ENCODE data around the gene TET1.
"Not testable (repeated sequence)": the region's sequence is repeated elsewhere in the genome, so short reads cannot be mapped to it uniquely, and the experiment has no call there.

TET1 gene

DNA sequence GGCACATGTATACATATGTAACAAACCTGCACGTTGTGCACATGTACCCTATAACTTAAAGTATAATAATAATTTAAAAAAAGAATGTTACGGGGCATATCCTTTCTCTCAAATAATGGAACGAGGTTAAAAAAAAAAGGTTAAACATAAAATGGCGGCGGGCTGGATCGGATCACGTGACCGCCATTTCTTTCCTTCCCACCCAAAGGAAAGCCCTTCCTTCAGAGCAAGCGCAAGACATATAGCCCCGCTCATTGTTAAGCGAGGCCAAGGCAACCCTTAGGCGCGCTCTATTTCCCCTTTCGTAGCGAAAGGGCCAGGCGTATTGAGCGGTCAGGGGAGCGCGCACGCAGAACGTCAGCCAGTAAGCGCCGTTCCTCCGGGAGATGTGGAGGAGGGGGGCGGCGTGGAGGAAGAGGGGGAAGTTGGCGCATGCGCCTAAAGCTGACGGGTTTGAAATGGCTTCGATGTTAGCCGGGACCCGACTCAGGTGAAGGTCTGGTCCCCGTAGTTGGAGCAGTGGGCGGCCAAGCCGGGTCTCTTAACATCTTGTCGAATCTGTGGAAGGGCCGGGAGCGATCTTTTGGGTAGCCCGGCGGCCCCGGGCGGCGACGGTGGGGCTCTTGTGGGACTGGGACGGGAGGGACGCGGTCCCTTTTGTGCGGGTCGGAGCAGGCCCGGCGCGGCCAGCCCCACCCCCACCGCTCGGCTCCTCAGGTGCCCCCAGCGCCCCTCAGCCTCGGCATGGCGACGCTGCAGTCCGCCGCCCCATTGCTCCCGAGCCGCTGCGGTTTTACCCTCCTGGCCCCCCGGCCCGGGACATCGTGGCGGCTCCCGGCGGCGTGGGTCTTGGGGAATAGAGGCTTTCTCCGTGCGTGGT is 160.9 kb downstream of the TET1 start, which contains the start of gene CCAR1:
Gene CCAR1 (plus strand): TSS at position 447 of the 880 bp plus-strand sequence. CDS start 1,266 bp downstream, outside the sequence.
- DNase-seq = peak; percentile 98

GRCh38 chr10:68721673-68722335 is 161.7 kb downstream of the TET1 start:
- DNase-seq = no peak

DNA sequence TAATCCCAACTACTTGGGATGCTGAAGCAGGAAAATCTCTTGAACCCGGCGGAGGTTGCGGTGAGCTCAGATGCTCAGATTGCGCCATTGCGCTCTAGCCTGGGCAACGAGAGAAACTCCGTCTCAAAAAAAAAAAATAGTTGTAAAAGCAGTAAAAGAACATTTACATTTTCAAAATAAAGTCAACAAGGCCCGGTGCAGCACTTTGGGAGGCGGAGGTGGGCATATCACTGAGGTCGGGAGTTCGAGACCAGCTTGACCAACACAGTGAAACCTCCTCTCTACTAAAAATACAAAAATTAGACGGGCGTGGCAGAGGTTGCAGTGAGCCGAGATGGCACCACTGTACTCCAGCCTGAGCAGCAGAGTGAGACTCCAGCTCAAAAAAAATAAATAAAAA is 164.9 kb downstream of the TET1 start:
- no peak for DNase-seq

GRCh38 chr10:68727146-68727545 is 167.0 kb downstream of the TET1 start:
- DNase-seq = no peak

GRCh38 chr10:68732651-68733050 is 172.5 kb downstream of the TET1 start:
- no peak for DNase-seq

DNA sequence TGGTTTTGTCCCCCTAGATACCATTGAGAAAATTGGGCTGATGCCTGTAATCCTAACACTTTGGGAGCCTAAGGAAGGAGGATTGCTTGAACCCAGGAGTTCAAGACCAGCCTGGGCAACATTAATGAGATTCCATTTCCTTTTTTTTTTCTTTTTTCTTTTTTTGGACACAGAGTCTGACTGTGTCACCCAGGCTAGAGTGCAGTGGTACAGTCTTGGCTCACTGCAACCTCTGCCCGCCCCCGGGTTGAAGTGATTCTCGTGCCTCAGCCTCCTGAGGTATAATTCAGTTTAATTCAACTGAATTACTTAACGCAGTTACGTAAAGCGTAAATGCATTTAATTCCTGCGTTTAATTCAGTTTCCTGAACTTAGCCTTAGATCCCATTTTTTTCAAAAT is 174.2 kb downstream of the TET1 start:
- no peak for DNase-seq

DNA sequence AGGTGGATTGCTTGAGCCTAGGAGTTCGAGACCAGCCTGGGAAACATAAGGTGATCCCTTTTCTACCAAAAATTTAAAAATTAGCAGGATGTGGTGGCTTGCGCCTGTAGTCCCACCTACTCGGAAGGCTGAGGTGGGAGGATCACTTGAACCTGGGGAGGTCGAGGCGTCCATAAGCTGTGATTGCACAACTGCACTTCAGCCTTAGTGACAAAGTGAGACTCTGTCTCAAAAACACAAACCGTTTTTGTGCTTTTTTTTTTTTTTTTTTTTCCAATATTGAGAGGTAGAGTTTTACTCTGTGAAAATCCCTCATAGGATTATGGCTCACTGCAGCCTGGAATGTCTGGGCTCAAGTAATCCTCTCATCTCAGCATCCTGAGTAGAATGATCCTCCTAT is 175.0 kb downstream of the TET1 start:
- DNase-seq = no peak

GRCh38 chr10:68735739-68736138 is 175.6 kb downstream of the TET1 start:
- DNase-seq = not testable (repeated sequence)

DNA sequence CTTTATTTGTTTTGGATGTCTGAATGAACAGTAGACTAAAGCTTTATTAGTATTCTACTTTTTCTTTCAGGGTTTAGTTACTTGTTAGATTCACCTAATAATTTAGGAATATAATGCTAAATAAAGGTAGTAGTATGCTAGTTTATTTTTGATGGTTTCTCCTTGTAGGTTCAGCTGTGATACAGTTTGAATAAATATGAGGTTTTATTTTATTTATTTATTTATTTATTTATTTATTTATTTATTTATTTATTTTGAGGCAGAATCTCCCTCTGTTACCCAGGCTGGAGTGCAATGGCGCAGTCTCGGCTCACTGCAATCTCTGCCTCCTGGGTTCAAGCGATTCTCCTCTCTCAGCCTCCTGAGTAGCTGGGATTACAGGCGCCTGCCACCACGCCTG is 180.5 kb downstream of the TET1 start:
- DNase-seq = not testable (repeated sequence)

DNA sequence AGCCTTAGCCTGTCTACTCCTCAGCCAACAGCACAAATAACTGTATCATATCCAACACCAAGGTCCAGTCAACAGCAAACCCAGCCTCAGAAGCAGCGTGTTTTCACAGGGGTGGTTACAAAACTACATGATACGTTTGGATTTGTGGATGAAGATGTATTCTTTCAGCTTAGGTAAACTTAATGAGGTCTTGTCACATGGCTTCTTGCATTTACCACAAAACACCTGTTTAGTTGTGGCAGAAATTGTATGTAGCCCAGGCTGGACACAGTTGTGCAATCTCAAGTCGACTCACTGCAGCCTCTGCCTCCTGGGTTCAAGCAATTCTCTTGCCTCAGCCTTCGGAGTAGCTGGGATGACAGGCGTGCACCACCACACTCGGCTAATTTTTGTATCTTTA is 182.3 kb downstream of the TET1 start:
- no peak for DNase-seq

Measured in right forelimb (tissue), 1 donor.